Activated naive CD8-positive, alpha-beta T cell treated with anti-CD3 and anti-CD28 coated beads, Interleukin-2, amount 10 ng/mL, durations not matched to agents 7 days and 5 days (primary cell): ENCODE measurements around the gene MSH4. TPM values are rescaled to one million over a fixed set of nuclear protein-coding genes. Genes with fewer than 3 reads are reported as not detected.
"Not testable (repeated sequence)": the region's sequence is repeated elsewhere in the genome, so short reads cannot be mapped to it uniquely, and the experiment has no call there.

Source experiments
- ATAC-seq: fragments of 150-1000 bp; cut with Tn5 transposase; one replicate; pipeline ENCODE4 v1.10.0; 2021; ENCODE audit warnings: low read depth, moderate library complexity
- POLR2A ChIA-PET: fragments of 350-600 bp; sonication (Branson Sonifier 250); formaldehyde crosslinking; loops from one replicate; lab custom pipeline; 2021; ENCODE audit warnings: antibody characterized with exemption; lab: Charles Lee
- DNase-seq: peaks from one replicate; pipeline ENCODE4 v3.0.0; 2021
- H3K27ac Mint-ChIP-seq: one replicate; pipeline ENCODE4 v1.8.0; 2022; ENCODE audit warnings: mild to moderate bottlenecking, mixed read lengths
- H3K27me3 Mint-ChIP-seq: one replicate; pipeline ENCODE4 v1.8.0; 2022; ENCODE audit warnings: mild to moderate bottlenecking, moderate library complexity, mixed read lengths
- H3K36me3 Mint-ChIP-seq: one replicate; pipeline ENCODE4 v1.8.0; 2021; ENCODE audit warnings: mild to moderate bottlenecking, mixed read lengths
- H3K4me1 Mint-ChIP-seq: one replicate; pipeline ENCODE4 v1.8.0; 2021; ENCODE audit warnings: mixed read lengths
- H3K4me3 Mint-ChIP-seq: one replicate; pipeline ENCODE4 v1.8.0; 2022; ENCODE audit warnings: mild to moderate bottlenecking, moderate library complexity, mixed read lengths
- H3K9me3 Mint-ChIP-seq: one replicate; pipeline ENCODE4 v1.8.0; 2021; ENCODE audit warnings: mixed read lengths
- total RNA-seq, 2 experiments: library from RNA; stranded (reverse); gene quantifications; one replicate each; pipeline ENCODE4 v1.2.3, GENCODE V29; 2021

The MSH4 gene
- total RNA-seq, 2 experiments from 2014 or later, result 0.40 to 0.67 TPM

DNA sequence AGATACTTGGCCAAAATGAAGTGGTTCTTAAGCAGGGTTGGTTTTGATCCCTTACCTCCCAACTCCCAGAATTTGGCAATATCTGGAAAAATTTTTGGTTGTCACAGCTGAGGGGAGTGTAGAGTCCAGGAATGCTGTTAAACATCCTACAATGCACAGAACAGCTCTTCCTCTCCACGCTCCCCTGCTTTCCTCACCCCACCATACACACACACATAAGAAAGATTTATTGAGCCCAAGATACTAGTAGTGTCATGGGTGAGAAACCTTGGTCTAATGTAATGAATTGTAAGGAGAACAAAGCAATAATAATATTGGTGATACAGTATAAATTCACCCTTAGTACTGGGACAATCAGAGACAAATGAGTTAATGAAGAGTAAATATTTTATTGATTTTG lies 87.8 kb downstream of the MSH4 start:
- H3K9me3 Mint-ChIP-seq, result no peaks in the 10 kb centered on the region

GRCh38 chr1:75901371-75901770 lies 104.7 kb downstream of the MSH4 start:
- H3K27me3 Mint-ChIP-seq, result peaks cover 6% of the 10 kb centered on the region
- H3K9me3 Mint-ChIP-seq, result no peaks in the 10 kb centered on the region
- DNase-seq (no peak), ATAC-seq (no peak)
- no peaks in the 10 kb centered on the region for H3K36me3 Mint-ChIP-seq
- H3K4me3 Mint-ChIP-seq, result no peak overlapping the region
- no peaks in the 10 kb centered on the region for H3K4me1 Mint-ChIP-seq
- no peak overlapping the region for H3K27ac Mint-ChIP-seq
- POLR2A ChIA-PET, result no interaction called here

More for the DNA sequence above, 87.8 kb downstream of the MSH4 start:
- POLR2A ChIA-PET, result no interaction called here
- ATAC-seq (no peak), DNase-seq (no peak)
- H3K4me1 Mint-ChIP-seq, result no peaks in the 10 kb centered on the region
- no peak overlapping the region for H3K27ac Mint-ChIP-seq
- H3K27me3 Mint-ChIP-seq, result peaks cover 2% of the 10 kb centered on the region
- H3K4me3 Mint-ChIP-seq, result no peak overlapping the region
- no peaks in the 10 kb centered on the region for H3K36me3 Mint-ChIP-seq

DNA sequence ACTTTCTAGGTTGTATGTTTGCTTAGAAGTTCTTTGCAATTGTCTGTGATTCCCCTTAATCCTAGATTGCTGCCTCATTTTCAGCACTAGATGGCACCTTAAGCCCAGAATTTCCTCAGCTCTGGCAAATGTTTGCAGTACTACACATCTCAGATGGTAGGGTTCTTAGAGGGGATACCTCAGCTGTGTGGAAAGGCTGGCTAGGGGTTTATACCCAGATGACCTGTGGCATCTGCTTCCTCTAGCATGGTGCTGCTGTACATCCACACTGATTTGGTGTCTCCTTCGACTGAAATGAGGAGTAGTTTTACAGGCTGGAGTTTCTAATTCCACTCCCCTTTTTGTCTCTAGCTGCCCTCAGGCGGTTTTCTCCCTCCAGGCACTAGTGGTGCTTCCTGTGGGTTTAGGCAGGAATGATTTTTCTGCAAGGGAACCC lies 112.1 kb downstream of the MSH4 start:
- ATAC-seq, result no peak
- no peaks in the 10 kb centered on the region for H3K4me1 Mint-ChIP-seq
- DNase-seq, result no peak
- POLR2A ChIA-PET, result no interaction called here
- H3K9me3 Mint-ChIP-seq, result no peaks in the 10 kb centered on the region
- H3K27me3 Mint-ChIP-seq, result peaks cover 2% of the 10 kb centered on the region
- no peaks in the 10 kb centered on the region for H3K36me3 Mint-ChIP-seq
- H3K27ac Mint-ChIP-seq, result no peak overlapping the region
- no peak overlapping the region for H3K4me3 Mint-ChIP-seq

DNA sequence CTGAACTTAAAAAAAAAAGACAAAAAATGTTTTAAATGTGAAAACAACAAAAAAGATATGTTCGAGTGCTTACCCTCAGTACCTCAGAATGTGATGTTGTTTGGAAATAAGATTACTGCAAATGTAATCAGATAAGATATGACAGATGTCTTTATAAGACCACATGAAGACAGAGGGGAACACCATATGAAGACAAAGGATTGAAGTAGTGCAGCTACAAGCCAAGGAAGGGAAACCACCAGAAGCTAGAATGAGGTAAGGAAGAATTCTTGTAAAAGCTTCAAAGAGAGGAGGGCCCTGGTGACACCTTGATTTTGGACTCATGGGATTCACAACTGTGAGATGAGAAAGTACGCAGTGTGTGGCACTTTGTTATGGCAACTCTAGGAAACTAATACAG lies 120.2 kb downstream of the MSH4 start:
- Mint-ChIP-seq H3K36me3 (no peaks in the 10 kb centered on the region), H3K4me1 (no peaks in the 10 kb centered on the region), H3K27ac (no peak overlapping the region), H3K4me3 (no peak overlapping the region), H3K9me3 (no peaks in the 10 kb centered on the region), H3K27me3 (peaks cover 2% of the 10 kb centered on the region)
- POLR2A ChIA-PET, result no interaction called here
- ATAC-seq (no peak), DNase-seq (no peak)

DNA sequence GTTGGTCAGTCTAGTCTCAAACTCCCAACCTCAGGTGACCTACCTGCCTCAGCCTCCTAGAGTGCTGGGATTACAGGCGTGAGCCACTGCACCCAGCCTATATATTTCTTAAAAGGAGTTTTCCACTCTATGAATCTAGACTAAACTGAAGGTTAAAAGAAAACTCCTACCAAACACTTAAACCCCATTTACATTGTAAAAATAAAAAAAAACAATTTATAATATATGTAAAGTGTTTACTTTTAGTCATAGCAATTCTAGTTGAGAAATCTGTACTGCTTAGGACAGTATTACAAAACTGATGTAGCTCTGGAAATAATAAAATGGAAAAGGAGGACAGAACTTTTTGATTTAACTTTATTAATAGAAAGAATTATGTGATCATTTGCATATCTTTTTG lies 126.0 kb downstream of the MSH4 start:
- no peaks in the 10 kb centered on the region for H3K36me3 Mint-ChIP-seq
- no peak for ATAC-seq

DNA sequence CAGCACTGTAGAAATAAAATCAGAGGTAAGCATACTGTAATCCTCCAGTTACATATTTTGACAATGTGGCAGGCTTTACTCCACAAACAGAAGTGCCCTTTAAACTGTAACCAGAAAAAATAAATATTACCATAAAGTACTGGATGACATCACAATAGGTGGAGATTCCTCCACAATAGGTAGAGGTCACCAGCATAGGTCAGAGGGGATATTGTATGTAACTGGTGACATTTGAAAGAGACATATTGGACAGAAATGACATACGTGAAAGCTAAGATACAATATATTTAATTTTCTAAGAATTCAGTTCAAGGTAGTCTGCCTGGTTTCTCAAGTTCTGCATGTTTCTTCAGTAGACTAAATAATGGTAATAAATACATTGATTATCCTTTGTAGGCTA lies 135.6 kb downstream of the MSH4 start, which contains the start of gene ASB17:
Gene ASB17 (minus strand): TSS at position 101 of the 400 bp plus-strand sequence. CDS start 113 bp downstream, outside the sequence.
- Mint-ChIP-seq H3K36me3 (no peaks in the 10 kb centered on the region), H3K4me3 (no peak within 1 kb of the TSS), H3K4me1 (no peaks in the 10 kb centered on the region), H3K27ac (no peak within 1 kb of the TSS), H3K9me3 (peaks cover 2% of the 10 kb centered on the region), H3K27me3 (peaks cover 6% of the 10 kb centered on the region)
- DNase-seq (no peak), ATAC-seq (no peak)
- POLR2A ChIA-PET, result no interaction called here

More for the DNA sequence above, 126.0 kb downstream of the MSH4 start:
- H3K9me3 Mint-ChIP-seq, result no peaks in the 10 kb centered on the region
- no peak overlapping the region for H3K4me3 Mint-ChIP-seq
- peaks cover 3% of the 10 kb centered on the region for H3K27me3 Mint-ChIP-seq
- no peak overlapping the region for H3K27ac Mint-ChIP-seq
- H3K4me1 Mint-ChIP-seq, result no peaks in the 10 kb centered on the region
- no peak for DNase-seq
- POLR2A ChIA-PET, result no interaction called here

- Mint-ChIP-seq H3K27ac (no peak overlapping the region), H3K4me3 (no peak overlapping the region), H3K27me3 (no peaks in the 10 kb centered on the region), H3K9me3 (peaks cover 2% of the 10 kb centered on the region), H3K4me1 (no peaks in the 10 kb centered on the region), H3K36me3 (no peaks in the 10 kb centered on the region)
- DNase-seq, result no peak
- no peak for ATAC-seq
- POLR2A ChIA-PET, result no interaction called here
Observed at GRCh38 chr1:75937034-75937433, 140.4 kb downstream of the MSH4 start.

- H3K9me3 Mint-ChIP-seq, DNase-seq, H3K4me3 Mint-ChIP-seq, H3K27ac Mint-ChIP-seq, H3K4me1 Mint-ChIP-seq, ATAC-seq, H3K27me3 Mint-ChIP-seq, POLR2A ChIA-PET, H3K36me3 Mint-ChIP-seq: not testable (repeated sequence)
Observed at GRCh38 chr1:75943037-75943436, 146.4 kb downstream of the MSH4 start.

GRCh38 chr1:75950176-75950575 lies 153.5 kb downstream of the MSH4 start:
- Mint-ChIP-seq H3K27ac (no peak overlapping the region), H3K4me1 (no peaks in the 10 kb centered on the region), H3K4me3 (no peak overlapping the region), H3K27me3 (no peaks in the 10 kb centered on the region), H3K36me3 (no peaks in the 10 kb centered on the region), H3K9me3 (peaks cover 5% of the 10 kb centered on the region)
- POLR2A ChIA-PET, result no interaction called here
- ATAC-seq (no peak), DNase-seq (no peak)

DNA sequence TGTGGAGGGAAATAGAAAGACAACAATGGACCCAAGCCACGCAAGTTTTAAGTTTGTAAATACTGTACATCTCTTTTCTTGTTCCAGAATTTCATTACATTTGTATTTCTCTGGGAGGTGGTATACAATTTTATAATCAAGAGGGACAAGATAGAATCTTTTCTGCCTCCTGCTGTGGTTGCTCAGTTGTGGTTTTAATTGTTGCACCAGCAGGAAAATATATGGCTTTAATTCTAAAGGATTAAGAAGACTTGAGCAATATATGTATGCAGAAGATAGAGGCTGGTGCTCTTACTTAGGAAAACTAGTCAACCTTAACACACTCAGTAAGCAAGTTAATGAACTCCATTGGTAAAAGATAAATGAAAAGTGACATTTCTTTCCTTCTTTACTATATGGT lies 155.3 kb downstream of the MSH4 start:
- Mint-ChIP-seq H3K36me3 (no peaks in the 10 kb centered on the region), H3K27me3 (peaks cover 3% of the 10 kb centered on the region), H3K4me1 (no peaks in the 10 kb centered on the region), H3K9me3 (no peaks in the 10 kb centered on the region), H3K4me3 (no peak overlapping the region), H3K27ac (no peak overlapping the region)
- ATAC-seq, result no peak
- POLR2A ChIA-PET, result no interaction called here
- no peak for DNase-seq

DNA sequence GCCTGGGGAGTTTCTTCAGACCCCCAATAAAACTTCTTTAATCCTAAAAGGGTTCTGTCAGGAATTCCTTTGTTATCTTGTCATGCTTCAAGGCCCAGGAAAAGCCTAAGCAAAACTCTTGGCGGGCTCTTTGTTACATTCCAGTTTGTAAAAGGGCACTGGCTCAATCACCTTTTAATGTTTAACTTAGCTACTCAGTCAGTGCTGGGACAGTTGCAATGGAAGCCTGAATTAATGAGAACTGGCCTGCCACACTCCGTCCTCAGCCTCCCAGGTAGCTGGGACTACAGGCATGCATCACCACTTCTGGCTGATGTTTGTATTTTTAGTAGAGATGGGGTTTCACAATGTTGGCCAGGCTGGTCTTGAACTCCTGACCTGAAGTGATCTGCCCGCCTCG lies 156.8 kb downstream of the MSH4 start:
- Mint-ChIP-seq H3K36me3 (no peaks in the 10 kb centered on the region), H3K4me3 (no peak overlapping the region), H3K4me1 (no peaks in the 10 kb centered on the region), H3K27me3 (peaks cover 3% of the 10 kb centered on the region), H3K27ac (no peak overlapping the region), H3K9me3 (no peaks in the 10 kb centered on the region)
- POLR2A ChIA-PET, result no interaction called here
- no peak for DNase-seq
- no peak for ATAC-seq

DNA sequence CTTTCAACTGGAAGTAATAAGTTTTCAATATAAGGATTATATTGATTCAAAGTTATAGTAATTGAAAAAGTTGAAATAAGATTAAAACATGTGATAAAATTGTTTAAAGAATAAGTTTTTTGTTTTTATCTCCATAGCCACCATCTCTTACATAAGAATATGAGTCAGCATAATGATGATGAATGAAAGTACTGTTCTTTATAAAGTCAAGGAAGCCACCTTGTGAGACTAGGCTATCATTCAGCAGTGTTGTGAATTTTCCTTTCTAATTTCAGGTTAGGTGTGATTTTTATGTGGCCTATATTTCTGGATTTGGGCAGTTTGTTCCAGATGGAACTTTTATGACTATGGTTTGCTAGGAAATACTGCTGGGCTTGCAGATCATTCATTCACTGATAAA lies 157.9 kb downstream of the MSH4 start:
- DNase-seq, result no peak
- POLR2A ChIA-PET, result no interaction called here
- Mint-ChIP-seq H3K4me3 (no peak overlapping the region), H3K27me3 (peaks cover 3% of the 10 kb centered on the region), H3K36me3 (no peaks in the 10 kb centered on the region), H3K9me3 (no peaks in the 10 kb centered on the region), H3K4me1 (no peaks in the 10 kb centered on the region), H3K27ac (no peak overlapping the region)
- no peak for ATAC-seq
